ENCODE results near the gene PRR14. TPM values are rescaled to one million over a fixed set of nuclear protein-coding genes. Genes with fewer than 3 reads are reported as not detected.

The PRR14 gene
- total and polyA plus RNA-seq, 12 donors = 9.6 to 204 (median 39.3) TPM

- peak in 1 of 7 donors; percentile 30 for DNase-seq
- intact Hi-C loops (cut with DNase I) = no loop called here
- H3K4me3 ChIP-seq = no peak overlapping the region
- H3K36me3 ChIP-seq (replicated peaks in 1 of 2) = peaks cover 0 to 46% of the 10 kb centered on the region in 2 donors
- TF ChIP-seq POLR2A (IDR thresholded peaks at IDR 0.05) (no peak), CTCF (IDR thresholded peaks at IDR 0.05) (no peak)
- WGBS, 4 donors = 88 to 94% (median 90%) methylated on average over 10 to 18 of the region's 18 CpGs
- H3K27me3 ChIP-seq = no peaks in the 10 kb centered on the region
- H3K4me1 ChIP-seq (replicated peaks in 1 of 2) = peaks cover 17 to 25% of the 10 kb centered on the region in 2 donors
- no peaks in the 10 kb centered on the region for H3K9me3 ChIP-seq (replicated peaks in 1 of 3)
- peak overlapping the region in 2 of 5 donors; percentile 21 for H3K27ac ChIP-seq
Observed at GRCh38 chr16:30652718-30653117, 2.0 kb downstream of the PRR14 start.

DNA sequence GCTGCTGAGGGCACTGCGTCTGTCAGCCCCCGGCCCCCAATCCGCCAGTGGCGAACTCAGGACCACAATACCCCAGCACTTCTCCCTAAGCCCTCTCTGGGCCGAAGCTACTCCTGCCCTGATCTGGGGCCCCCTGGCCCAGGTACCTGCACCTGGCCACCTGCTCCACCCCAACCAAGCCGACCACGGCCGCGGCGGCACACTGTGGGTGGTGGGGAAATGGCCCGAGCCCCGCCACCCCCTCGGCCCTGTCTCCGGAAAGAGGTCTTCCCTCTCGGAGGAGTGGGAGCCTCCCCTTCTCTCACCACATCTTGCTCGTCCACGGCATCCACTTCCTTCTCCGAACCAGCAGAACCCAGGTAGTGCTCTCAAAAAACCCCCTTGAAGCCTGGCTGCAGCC is 4.1 kb downstream of the PRR14 start:
- TF ChIP-seq CTCF (IDR thresholded peaks at IDR 0.05) = no peak
- no peak for TF ChIP-seq POLR2A (IDR thresholded peaks at IDR 0.05)
- Histone ChIP-seq H3K4me3 (no peak overlapping the region), H3K4me1 (replicated peaks in 1 of 2) (peaks cover 20 to 25% of the 10 kb centered on the region in 2 donors), H3K36me3 (replicated peaks in 1 of 2) (peaks cover 0 to 46% of the 10 kb centered on the region in 2 donors), H3K9me3 (replicated peaks in 1 of 3) (no peaks in the 10 kb centered on the region), H3K27me3 (no peaks in the 10 kb centered on the region), H3K27ac (no peak overlapping the region)
- 85 to 93% (median 92%) methylated on average over 4 to 18 of the region's 18 CpGs for WGBS, 4 donors
- intact Hi-C loops (cut with DNase I) = no loop called here
- DNase-seq = peak in 2 of 7 donors; percentile 24 to 28

GRCh38 chr16:30655815-30656347 is 5.1 kb downstream of the PRR14 start:
- H3K27ac ChIP-seq = peak overlapping the region in 1 of 5 donors; percentile 17
- H3K4me1 ChIP-seq (replicated peaks in 1 of 2) = peaks cover 30 to 34% of the 10 kb centered on the region in 2 donors
- no peaks in the 10 kb centered on the region for H3K27me3 ChIP-seq
- peak in 1 of 7 donors; percentile 29 for DNase-seq
- TF ChIP-seq POLR2A (IDR thresholded peaks at IDR 0.05) (no peak), CTCF (IDR thresholded peaks at IDR 0.05) (no peak)
- peaks cover 0 to 49% of the 10 kb centered on the region in 2 donors for H3K36me3 ChIP-seq (replicated peaks in 1 of 2)
- WGBS, 4 donors = 95 to 100% (median 96%) methylated on average over 1 to 12 of the region's 12 CpGs
- intact Hi-C loops (cut with DNase I) = no loop called here
- H3K9me3 ChIP-seq (replicated peaks in 1 of 3) = no peaks in the 10 kb centered on the region
- no peak overlapping the region for H3K4me3 ChIP-seq

GRCh38 chr16:30656388-30656787 is 5.6 kb downstream of the PRR14 start:
- no peaks in the 10 kb centered on the region for H3K27me3 ChIP-seq
- intact Hi-C loops (cut with DNase I) = no loop called here
- TF ChIP-seq CTCF (IDR thresholded peaks at IDR 0.05) (no peak), POLR2A (IDR thresholded peaks at IDR 0.05) (no peak)
- DNase-seq = no peak
- WGBS, 4 donors = 93 to 98% (median 96%) methylated on average over 8 of the region's 8 CpGs
- no peaks in the 10 kb centered on the region for H3K9me3 ChIP-seq (replicated peaks in 1 of 3)
- peaks cover 34 to 39% of the 10 kb centered on the region in 2 donors for H3K4me1 ChIP-seq (replicated peaks in 1 of 2)
- no peak overlapping the region for H3K4me3 ChIP-seq
- H3K27ac ChIP-seq = peak overlapping the region; percentile 66 to 99 (median 90)
- peaks cover 0 to 54% of the 10 kb centered on the region in 2 donors for H3K36me3 ChIP-seq (replicated peaks in 1 of 2)

All from adrenal gland (tissue), 12 donors.